Measurements from ENCODE around the gene QSOX1.
"Not testable (repeated sequence)": the region's sequence is repeated elsewhere in the genome, so short reads cannot be mapped to it uniquely, and the experiment has no call there.

Gene QSOX1

DNA sequence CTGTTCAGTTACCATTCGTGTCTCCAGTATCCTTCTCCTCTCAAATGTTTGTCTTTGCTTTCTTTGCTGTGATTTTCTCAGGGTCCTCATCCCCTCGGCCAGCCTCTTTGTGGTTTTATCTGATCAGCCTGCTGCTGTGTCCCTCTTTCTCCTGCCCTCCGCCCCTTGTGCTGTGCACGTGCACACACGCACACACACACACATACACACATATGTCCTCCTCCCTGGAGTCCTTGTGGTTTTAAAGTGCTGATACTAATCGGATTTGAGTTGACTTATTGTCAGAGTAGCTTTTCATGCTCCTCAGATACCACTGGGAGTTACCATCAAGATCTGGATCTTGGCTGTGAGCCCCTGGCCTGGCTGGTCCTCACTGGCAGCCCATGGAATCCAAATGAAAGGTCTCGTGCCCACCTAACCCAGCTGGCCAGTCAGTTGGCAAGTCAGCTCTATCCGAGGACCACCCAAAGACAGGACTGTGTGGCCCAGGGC, 34.1 kb downstream of the QSOX1 start:
- no peak for DNase-seq (ENCODE audit: low read depth)

DNA sequence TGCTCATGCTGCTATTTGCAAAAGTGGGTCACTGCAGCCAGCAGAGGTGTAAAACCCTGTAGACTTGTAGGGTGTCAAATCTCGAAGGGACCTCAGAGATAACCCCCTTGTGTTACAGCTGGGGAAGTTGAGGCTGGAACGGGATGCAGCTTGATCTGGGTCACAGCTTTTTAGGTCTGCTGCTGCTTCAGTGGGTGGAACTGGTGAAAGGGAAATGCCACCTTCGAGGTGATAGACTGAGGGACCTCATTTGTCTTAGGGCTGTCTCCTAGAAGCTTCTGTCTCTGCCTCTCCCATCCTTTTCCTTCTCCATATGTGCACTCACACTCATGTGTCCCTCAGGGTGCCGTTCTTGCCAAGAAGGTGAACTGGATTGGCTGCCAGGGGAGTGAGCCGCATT, 35.4 kb downstream of the QSOX1 start:
- no peak for DNase-seq (ENCODE audit: low read depth)

DNA sequence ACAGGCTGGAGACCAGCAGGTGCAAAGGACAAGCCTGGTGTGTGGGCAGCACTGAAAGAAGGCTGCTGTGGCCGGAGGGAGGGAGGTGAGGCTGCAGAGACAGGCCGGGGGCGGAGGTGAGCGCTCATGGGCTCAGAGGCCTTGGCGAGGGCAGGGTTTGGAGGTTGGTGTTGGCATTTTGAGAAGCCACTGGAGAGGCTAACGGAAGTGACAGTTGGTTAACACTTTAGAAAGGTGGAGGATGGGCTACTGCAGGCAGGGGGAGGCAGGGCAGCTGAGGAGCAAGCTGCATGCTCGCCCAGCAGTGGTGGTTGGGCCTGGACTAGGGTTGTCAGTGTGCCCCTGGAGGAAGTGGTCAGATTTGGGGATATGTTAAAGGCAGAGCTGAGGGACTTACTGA, 37.5 kb downstream of the QSOX1 start:
- DNase-seq (ENCODE audit: low read depth) = no peak

DNA sequence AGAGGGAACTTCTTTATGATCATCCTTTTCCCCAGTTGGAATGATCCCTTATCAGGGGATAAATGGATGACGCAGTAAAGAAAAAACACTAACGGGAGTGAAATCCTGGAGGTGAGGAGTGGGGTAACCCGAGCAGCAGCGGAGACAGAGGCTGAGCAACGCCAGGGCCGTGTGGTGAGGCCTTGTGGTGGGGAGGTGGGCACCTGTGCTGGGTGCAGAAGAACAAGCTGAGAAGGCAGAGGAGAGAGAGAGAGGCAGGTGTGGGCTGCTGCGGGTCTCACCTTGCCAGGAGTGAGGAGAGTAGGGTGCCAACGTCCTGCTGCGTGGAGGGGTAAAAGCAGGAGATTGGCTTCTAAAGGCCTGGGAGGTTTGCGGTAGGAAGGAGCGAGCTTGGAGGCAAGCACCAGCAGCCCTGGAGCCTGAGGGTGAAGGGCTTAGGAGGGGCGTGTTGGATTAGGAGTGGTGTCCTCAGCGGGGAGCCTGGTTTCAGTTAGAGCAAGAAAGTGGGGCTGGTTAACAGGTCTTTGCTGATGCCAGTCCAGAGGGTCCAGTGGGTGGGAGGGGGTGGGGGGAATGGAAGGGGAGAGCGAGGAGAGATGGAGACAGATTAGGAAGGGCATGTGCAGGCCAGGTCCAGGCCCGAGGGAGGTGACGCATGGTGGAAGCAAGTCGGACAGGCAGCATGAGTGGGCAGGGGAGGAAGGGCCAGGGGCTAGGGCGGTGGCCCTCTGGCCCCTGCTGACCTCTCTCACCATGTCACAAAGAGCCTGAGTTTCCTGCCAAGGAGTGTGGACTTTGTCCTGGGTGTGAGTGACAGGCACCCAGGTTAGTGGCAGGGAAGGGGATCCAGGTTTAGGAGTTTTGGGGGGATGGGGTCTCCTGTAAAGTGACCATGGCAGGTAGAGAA, 38.7 kb downstream of the QSOX1 start:
- no peak for DNase-seq (ENCODE audit: low read depth)

DNA sequence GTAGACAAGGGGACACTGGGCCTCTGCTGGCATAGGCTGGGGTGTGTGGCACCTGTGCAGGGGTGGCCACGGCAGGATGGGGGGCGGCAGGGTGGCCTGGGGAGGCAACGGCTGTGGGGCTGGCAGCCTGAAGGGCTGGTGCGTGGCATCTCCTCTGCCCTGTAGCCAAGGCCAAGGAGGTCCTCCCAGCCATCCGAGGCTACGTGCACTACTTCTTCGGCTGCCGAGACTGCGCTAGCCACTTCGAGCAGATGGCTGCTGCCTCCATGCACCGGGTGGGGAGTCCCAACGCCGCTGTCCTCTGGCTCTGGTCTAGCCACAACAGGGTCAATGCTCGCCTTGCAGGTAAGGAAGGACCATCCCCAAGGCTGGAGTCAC, 39.4 kb downstream of the QSOX1 start:
- DNase-seq (ENCODE audit: low read depth) = no peak

DNA sequence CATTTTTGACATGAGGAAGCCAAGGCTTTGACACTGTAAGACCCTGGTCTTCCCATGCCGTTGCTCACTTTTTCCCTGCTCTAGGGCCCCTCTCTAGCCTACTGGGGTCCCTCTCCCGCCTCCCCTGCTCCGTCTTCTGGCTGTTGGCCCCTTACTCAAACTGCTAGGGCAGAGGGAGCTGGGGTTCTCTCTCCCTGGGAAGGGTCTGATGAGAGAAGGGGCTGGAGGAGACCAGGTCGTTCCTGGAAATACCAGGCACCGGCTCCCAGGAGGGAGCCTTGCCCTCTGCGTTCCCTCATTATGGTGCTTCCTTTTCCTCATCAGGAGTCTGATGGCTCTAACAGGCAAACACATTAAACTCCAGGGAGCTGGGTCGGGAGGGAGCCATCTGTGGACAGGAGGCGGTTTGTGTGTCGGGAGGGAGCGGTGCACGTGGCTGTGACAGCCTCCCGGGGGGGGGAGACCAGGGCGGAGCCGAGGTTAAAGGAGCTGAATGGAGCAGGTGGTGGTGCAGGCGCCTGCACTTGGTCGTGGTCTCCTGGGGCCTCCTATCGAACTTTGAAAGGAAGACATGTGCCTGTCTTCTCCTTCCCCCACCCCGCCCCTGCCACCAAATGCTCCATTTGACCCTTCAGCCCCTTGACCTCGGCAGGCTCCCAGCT, 40.0 kb downstream of the QSOX1 start:
- DNase-seq (ENCODE audit: low read depth) = no peak

DNA sequence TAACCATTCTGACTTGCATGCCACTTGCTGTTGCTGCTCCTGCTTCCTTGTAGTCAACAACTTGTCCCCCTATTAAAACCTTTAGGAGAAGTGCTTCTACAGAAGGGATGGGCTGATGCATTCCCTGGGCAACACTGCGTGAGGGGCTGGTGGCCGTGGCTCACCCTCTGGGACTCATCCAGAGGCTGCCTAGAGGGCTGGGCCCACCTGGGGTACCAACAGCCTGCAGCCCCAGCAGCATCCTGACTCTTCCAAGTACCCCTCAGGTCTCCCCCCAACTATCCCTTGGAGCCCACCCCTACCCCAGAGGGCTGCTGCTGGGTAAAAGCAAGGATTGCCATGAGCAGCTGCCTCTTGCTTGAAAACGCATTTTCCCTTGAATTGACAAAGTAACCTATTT, 40.7 kb downstream of the QSOX1 start:
- DNase-seq (ENCODE audit: low read depth) = no peak

DNA sequence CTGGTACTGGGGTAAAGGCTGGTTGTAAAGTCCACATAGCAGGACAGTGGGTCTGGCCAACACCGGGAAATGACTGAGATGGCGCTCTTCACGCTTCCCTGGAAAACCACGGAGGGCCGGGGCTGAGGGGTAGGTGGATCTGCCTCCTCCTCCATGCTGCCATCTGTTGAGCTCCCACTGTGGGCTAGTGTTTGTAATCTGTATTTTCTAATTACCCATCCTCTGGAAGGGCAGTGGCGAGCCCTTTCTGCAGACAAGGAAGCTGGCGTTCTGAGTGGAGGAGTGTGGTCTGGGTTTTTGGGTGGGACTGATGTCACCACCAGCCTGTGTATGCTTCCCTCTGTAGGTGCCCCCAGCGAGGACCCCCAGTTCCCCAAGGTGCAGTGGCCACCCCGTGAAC, 41.2 kb downstream of the QSOX1 start:
- DNase-seq (ENCODE audit: low read depth) = no peak

DNA sequence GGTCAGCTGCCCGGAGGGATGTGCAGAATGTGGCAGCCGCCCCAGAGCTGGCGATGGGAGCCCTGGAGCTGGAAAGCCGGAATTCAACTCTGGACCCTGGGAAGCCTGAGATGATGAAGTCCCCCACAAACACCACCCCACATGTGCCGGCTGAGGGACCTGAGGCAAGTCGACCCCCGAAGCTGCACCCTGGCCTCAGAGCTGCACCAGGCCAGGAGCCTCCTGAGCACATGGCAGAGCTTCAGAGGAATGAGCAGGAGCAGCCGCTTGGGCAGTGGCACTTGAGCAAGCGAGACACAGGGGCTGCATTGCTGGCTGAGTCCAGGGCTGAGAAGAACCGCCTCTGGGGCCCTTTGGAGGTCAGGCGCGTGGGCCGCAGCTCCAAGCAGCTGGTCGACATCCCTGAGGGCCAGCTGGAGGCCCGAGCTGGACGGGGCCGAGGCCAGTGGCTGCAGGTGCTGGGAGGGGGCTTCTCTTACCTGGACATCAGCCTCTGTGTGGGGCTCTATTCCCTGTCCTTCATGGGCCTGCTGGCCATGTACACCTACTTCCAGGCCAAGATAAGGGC, 41.9 kb downstream of the QSOX1 start:
- DNase-seq (ENCODE audit: low read depth) = no peak

DNA sequence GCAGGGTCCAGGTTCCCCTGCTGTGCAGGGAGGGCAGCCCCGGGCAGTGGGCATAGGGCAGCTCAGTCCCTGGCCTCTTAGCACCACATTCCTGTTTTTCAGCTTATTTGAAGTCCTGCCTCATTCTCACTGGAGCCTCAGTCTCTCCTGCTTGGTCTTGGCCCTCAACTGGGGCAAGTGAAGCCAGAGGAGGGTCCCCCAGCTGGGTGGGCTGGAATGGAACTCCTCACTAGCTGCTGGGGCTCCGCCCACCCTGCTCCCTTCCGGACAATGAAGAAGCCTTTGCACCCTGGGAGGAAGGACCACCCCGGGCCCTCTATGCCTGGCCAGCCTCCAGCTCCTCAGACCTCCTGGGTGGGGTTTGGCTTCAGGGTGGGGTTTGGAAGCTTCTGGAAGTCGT, 42.6 kb downstream of the QSOX1 start:
- no peak for DNase-seq (ENCODE audit: low read depth)

DNA sequence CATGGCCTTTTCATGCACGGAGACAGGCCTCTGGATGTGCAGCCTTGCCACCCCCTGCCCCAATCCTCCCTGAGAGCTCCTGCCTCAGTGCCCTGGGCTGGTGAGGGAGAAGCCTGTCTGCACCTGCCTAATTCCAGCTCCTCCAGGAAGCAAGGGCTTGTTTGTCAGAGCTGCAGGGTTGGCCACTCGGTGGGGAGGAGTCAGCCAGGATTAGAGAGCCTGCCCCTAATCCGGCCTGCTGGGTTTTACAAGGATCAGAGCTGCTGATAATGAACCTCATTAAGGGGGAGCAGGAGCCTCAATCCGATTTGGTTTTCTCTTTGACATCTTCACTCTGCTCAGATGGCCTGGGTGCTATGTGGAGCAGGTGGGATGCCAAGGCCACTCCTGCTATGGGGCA, 43.5 kb downstream of the QSOX1 start:
- no peak for DNase-seq (ENCODE audit: low read depth)

DNA sequence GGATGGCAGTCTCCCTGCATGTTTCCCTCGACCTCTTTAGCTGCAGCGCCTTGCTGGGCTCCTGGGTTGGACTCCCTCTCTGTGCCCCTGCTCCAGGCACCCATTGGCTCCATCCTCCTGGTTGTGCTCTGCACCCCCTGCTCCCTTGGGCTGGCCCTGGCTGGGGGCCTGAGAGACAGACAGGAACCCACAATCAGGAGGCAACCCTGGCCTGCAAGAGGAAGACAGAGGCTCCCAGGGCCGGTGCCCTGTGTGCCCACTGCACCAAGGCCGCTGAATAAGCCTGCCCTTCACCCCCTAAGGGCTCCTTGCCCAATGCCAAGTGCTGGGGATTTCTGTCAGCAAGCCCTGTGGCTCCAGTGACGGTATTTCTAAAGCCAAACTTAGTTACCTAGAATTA, 43.9 kb downstream of the QSOX1 start:
- DNase-seq (ENCODE audit: low read depth) = no peak

DNA sequence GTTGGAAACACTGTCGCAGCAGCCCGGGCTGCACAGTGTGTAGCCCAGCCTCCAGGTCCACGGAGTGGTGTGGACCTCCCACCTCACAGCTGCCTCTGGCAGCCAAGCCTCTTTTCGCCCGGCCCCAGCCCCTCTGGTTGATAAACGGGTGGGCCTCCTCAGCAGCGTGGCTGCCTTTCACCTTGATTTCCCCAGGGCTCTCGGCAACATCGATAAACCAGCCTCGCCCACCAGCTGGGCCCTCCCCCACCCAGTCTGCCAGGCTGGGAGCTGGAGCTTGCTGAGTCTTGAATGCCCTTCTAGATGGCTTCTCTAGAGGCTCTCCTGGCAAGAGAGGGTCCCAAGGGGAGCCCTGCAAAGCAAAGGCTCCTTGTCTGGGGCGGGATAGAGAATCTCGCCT, 44.3 kb downstream of the QSOX1 start:
- no peak for DNase-seq (ENCODE audit: low read depth)

DNA sequence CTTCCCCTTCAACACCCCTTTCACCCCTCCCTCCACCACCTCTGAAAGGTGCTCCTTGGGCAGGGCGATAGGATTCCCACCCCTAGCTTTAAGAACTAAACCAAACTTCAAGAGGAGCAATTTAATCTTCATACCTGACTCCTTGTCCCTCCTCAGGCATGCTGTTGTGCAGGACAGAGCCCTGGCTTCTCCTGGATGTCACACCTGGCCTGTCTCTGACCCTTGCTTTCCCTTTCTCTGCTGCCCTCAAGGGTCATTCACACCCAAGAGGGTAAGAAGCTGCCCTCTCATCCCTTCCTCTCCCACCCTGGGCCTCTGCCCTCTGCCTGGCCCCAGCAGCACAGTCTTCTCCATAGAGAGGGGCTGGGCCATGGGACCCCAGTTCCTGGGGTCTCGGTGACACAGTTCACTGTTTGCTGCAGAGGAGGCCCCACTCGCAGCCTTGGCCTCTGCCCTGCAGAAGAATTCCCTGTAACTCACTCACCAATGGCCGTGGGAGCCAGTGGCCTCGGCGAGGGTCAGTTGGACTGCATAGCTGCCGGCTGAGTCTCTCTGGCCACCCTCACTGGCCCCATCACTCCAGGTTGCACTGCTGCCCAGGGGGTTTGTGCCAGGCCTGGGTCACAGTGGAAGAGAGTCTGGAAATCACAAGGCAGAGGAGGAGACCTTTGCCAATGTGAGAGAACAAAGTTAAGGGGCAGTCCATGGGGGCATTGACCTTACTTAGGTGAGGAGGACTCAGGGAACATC, 47.0 kb downstream of the QSOX1 start:
- DNase-seq (ENCODE audit: low read depth) = no peak

DNA sequence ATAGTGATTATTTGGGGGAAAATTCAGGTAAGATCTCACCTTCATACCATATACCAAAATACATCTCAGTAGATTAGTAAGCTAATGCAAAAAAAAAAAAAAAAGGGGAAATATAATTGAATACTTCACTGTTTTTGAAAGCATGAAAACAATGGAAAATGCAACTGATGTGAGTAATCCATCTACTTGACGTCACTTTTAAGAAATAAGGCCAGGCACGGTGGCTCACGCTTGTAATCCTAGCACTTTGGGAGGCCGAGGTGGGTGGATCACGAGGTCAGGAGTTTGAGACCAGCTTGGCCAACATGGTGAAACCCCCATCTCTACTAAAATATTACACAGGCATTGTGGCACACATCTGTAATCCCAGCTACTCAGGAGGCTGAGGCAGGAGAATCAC, 47.9 kb downstream of the QSOX1 start:
- DNase-seq (ENCODE audit: low read depth) = not testable (repeated sequence)

DNA sequence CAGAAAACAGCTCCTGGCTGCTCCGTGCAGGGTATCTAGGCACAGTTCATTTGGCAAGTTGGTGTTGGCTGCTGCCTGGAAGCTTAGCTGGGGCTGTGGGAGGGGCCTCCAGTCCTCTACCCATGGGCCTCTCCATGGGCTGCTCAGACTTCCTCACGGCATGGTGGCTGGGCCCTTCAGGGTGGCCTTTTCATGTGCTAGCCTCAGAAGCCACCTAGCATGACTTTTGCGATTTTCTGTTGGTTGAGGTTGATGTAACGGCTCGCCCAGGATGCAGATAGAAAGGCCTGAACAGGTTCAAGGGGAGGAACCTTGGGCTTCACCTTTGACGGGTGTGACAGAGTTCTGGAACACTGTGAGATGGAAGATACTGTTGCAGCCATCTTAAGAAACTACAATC, 49.6 kb downstream of the QSOX1 start:
- DNase-seq (ENCODE audit: low read depth) = no peak

DNA sequence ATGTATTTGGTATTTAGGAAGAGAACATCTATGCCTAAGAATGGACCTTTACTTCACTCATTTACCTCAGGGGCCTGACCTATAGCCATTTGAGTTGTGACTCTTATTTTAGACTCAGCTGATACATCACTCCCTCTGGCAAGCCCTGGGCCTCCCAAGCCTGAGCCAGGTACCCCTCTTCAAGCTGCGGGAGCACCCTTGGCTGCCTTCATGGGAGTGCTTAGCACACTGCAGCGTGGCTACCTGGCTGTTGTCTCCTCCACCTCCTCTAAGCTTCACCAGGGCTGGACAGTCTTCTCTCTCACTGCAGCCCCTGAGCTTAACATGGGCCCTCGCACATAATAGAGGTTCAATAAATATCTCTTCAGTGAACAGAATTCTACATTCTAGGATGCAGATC, 51.9 kb downstream of the QSOX1 start:
- DNase-seq (ENCODE audit: low read depth) = no peak

DNA sequence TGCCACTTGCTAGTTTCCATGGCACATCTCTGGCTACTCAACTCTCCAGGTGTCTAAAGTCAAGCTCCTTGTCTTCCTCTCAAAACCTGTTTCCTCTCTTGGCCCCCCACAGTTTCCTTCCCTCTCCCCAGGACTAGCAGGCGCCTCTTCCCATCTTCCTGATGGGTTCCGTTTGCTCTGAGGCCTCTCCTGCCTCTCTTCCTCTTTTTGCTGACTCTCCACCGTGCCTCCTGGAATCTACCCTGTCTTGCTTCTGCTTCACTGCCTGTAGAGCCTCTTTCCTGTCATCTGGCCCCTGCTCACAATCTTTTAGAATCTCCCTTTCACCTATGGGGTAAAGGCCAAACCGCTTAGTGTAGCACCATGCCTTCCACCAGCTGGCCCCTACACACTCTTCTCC, 53.6 kb downstream of the QSOX1 start:
- no peak for DNase-seq (ENCODE audit: low read depth)

DNA sequence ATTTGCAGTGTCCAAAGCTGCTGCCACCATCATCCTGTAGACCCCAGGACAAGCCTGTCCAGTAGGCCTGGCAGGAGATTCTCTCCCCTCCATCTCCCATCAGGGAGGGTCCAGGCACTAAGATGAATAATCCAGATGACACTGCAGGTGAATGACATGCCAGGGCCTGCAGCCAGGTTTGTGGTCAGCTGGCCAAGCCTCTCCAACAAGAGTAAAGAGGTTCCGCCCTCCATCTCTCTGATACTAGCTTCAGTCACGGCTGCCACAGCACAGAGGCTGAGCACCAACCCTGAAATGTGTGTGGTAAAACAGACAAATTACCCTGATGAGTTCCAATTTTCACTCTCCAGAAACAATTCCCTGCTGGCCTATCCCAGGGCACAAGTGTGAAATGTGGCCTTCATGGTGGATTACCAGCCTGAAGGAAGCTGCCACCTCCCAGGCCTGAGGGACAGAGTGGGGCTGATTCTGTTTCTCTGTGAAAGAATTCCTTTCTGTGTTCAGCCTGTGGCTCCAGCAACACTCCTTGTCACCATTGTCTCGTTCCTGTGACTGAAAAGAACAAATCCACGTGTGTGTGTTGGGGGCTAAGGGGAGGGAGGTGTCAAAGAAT, 55.4 kb downstream of the QSOX1 start:
- no peak for DNase-seq (ENCODE audit: low read depth)

DNA sequence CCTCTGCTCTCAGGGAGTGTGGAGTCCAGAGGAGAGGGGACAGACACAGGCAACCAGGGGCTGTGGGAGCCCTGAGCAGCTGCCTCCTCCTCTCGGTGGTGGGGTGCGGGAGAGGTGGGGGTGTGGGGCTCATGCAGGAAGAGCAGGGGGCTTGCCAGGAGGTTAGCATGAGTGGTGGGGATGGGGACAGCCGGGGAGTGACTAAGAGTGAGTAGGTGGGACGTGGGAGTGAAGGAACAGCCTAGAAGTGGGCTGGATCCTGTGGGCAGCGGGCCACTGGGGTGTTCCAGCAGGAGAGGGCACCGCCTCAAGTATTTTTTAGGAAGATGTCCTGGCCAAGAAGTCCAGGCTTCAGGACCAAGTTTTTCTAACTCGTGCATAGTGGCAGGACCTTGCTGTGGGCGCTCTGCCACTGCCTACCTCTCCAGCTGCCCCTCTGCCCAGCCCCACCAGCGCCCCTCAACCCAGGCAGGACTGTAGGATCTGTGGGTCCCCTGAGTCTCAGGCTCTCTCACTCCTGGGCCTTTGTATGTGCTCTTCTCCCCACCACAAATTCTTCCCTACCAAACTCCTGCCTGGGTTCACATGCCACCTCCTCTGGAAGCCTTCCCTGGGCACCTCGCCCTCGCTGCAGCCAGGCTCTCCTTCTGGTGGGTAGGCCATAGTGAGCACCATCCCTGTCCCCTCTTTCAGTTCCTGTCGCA, 56.6 kb downstream of the QSOX1 start:
- no peak for DNase-seq (ENCODE audit: low read depth)

DNA sequence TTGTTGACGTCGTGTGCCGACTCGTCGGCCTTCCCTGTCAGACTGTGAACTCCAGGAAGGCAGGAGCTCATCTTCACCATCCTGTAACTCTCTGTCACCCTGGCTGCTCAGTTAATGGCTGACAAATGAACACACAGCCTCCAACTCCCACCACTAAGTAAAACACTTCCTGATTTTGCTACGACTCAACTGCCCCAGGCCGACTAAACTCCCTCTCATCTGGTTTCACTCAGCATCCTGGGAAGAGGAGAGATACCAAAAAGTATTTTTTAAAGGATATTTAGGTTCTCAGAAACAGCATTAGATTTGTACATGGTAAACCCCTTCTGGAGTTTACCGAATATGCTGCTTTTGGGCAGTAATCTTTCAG, 57.2 kb downstream of the QSOX1 start:
- no peak for DNase-seq (ENCODE audit: low read depth)
